Vagina (tissue), 2 donors: ENCODE measurements around the gene FIGN. TPM values are rescaled to one million over a fixed set of nuclear protein-coding genes. Genes with fewer than 3 reads are reported as not detected.

Experiments used
- DNase-seq, 2 donors: peaks; one replicate each; pipeline ENCODE4 v3.0.0-alpha.2; 2017; ENCODE audit errors: extremely low spot score in 2 of 2
- H3K27ac ChIP-seq: fragments of 200-600 bp; sonication (generic); one replicate; pipeline ENCODE4 v1.5.1; 2019
- H3K27me3 ChIP-seq: fragments of 200-600 bp; sonication (generic); one replicate; pipeline ENCODE4 v1.5.1; 2019
- H3K36me3 ChIP-seq, 2 donors: fragments of 200-600 bp; sonication (generic); one replicate each; pipeline ENCODE4 v1.5.1; 2017 to 2019
- H3K4me1 ChIP-seq: fragments of 200-600 bp; sonication (generic); one replicate; pipeline ENCODE4 v1.5.1; 2019
- H3K4me3 ChIP-seq, 2 donors: fragments of 200-600 bp; sonication (generic); 1 replicate in 1 of 2; 2 replicates in 1 of 2; pipeline ENCODE4 v1.5.1; 2016 to 2019
- H3K9me3 ChIP-seq: fragments of 200-600 bp; sonication (generic); one replicate; pipeline ENCODE4 v1.5.1; 2019
- CTCF ChIP-seq, 3 experiments: fragments of 450-650 bp in 2 of 3; fragments of 200-600 bp in 1 of 3; sonication (generic) in 1 of 3; IDR thresholded peaks; one replicate each; pipeline ENCODE4 v1.5.1; 2017 to 2019; ENCODE audit warnings: antibody characterized with exemption in 3 of 3, mild to moderate bottlenecking in 2 of 3, moderate library complexity in 2 of 3
- POLR2A ChIP-seq, 2 donors: fragments of 450-650 bp; IDR thresholded peaks; one replicate each; pipeline ENCODE4 v1.6.1; 2017; ENCODE audit warnings: antibody characterized with exemption in 2 of 2, mild to moderate bottlenecking in 2 of 2, moderate library complexity in 2 of 2
- POLR2AphosphoS5 ChIP-seq, 2 donors: sonication (generic); formaldehyde crosslinking; IDR thresholded peaks; one replicate each; pipeline ENCODE4 v1.9.0; 2017; ENCODE audit warnings: antibody characterized with exemption in 2 of 2, mild to moderate bottlenecking in 2 of 2, low read depth in 1 of 2; ENCODE audit not compliant: insufficient read depth in 1 of 2
- intact Hi-C: fragments of 100-400 bp; cut with DNase I; formaldehyde crosslinking; loops from one replicate; pipeline ENCODE4 v1.15.1; 2023
- total RNA-seq: library from RNA; depleted of rRNA; stranded (reverse); fragments of >200 nt; gene quantifications from one replicate; pipeline ENCODE4 v1.2.3, GENCODE V29; 2016

The FIGN gene
- total RNA-seq, 1 donor from 2014 or later = 3.2 TPM

GRCh38 chr2:163755366-163755765 is 19.6 kb upstream of the FIGN start:
- Histone ChIP-seq H3K36me3 (no peaks in the 10 kb centered on the region), H3K4me1 (no peaks in the 10 kb centered on the region), H3K27ac (no peak overlapping the region), H3K27me3 (no peaks in the 10 kb centered on the region), H3K9me3 (no peaks in the 10 kb centered on the region), H3K4me3 (no peak overlapping the region)
- no peak for DNase-seq
- intact Hi-C loops = no loop called here
- no peak for TF ChIP-seq CTCF (IDR thresholded peaks at IDR 0.05)
- no peak for TF ChIP-seq POLR2AphosphoS5 (IDR thresholded peaks at IDR 0.05; ENCODE audit: insufficient read depth in 1 of 2, low read depth in 1 of 2)
- no peak for TF ChIP-seq POLR2A (IDR thresholded peaks at IDR 0.05)

- intact Hi-C loops = no loop called here
- DNase-seq = no peak
- no peaks in the 10 kb centered on the region for H3K9me3 ChIP-seq
- H3K4me1 ChIP-seq = no peaks in the 10 kb centered on the region
- H3K4me3 ChIP-seq = no peak overlapping the region
- H3K27ac ChIP-seq = no peak overlapping the region
- no peak for TF ChIP-seq CTCF (IDR thresholded peaks at IDR 0.05)
- no peak for TF ChIP-seq POLR2A (IDR thresholded peaks at IDR 0.05)
- TF ChIP-seq POLR2AphosphoS5 (IDR thresholded peaks at IDR 0.05; ENCODE audit: insufficient read depth in 1 of 2, low read depth in 1 of 2) = no peak
- H3K36me3 ChIP-seq = no peaks in the 10 kb centered on the region
- H3K27me3 ChIP-seq = no peaks in the 10 kb centered on the region
These were observed 17.9 kb upstream of the FIGN start for GRCh38 chr2:163753726-163754125.

- H3K36me3 ChIP-seq = no peaks in the 10 kb centered on the region
- TF ChIP-seq POLR2A (IDR thresholded peaks at IDR 0.05) = no peak
- TF ChIP-seq POLR2AphosphoS5 (IDR thresholded peaks at IDR 0.05; ENCODE audit: insufficient read depth in 1 of 2, low read depth in 1 of 2) = no peak
- no peak for TF ChIP-seq CTCF (IDR thresholded peaks at IDR 0.05)
- no peaks in the 10 kb centered on the region for H3K9me3 ChIP-seq
- DNase-seq = no peak
- no peaks in the 10 kb centered on the region for H3K27me3 ChIP-seq
- no peaks in the 10 kb centered on the region for H3K4me1 ChIP-seq
- intact Hi-C loops = no loop called here
- H3K4me3 ChIP-seq = no peak overlapping the region
- H3K27ac ChIP-seq = no peak overlapping the region
These were observed 16.5 kb upstream of the FIGN start for GRCh38 chr2:163752267-163752666.

- TF ChIP-seq CTCF (IDR thresholded peaks at IDR 0.05) = no peak
- TF ChIP-seq POLR2AphosphoS5 (IDR thresholded peaks at IDR 0.05; ENCODE audit: insufficient read depth in 1 of 2, low read depth in 1 of 2) = no peak
- no peak for TF ChIP-seq POLR2A (IDR thresholded peaks at IDR 0.05)
- no peaks in the 10 kb centered on the region for H3K9me3 ChIP-seq
- H3K4me1 ChIP-seq = no peaks in the 10 kb centered on the region
- no peak for DNase-seq
- intact Hi-C loops = no loop called here
- no peaks in the 10 kb centered on the region for H3K36me3 ChIP-seq
- H3K27ac ChIP-seq = no peak overlapping the region
- H3K27me3 ChIP-seq = no peaks in the 10 kb centered on the region
- H3K4me3 ChIP-seq = no peak overlapping the region
These were observed 15.9 kb upstream of the FIGN start for GRCh38 chr2:163751696-163752095.

- H3K4me3 ChIP-seq = no peak overlapping the region
- no peaks in the 10 kb centered on the region for H3K27me3 ChIP-seq
- H3K27ac ChIP-seq = no peak overlapping the region
- no peaks in the 10 kb centered on the region for H3K9me3 ChIP-seq
- no peak for DNase-seq
- no peak for TF ChIP-seq CTCF (IDR thresholded peaks at IDR 0.05)
- no peak for TF ChIP-seq POLR2A (IDR thresholded peaks at IDR 0.05)
- TF ChIP-seq POLR2AphosphoS5 (IDR thresholded peaks at IDR 0.05; ENCODE audit: insufficient read depth in 1 of 2, low read depth in 1 of 2) = no peak
- no peaks in the 10 kb centered on the region for H3K4me1 ChIP-seq
- intact Hi-C loops = no loop called here
- no peaks in the 10 kb centered on the region for H3K36me3 ChIP-seq
These were observed 12.6 kb upstream of the FIGN start for GRCh38 chr2:163748420-163748819.
